Ishikawa (cell line): Measurements from ENCODE around the gene KLK10.

ENCODE experiments used
- CEBPB ChIP-seq: IDR thresholded peaks from 2 replicates; pipeline ENCODE4 v1.6.1; 2012
- CREB1 ChIP-seq: IDR thresholded peaks from 2 replicates; pipeline ENCODE4 v1.6.1; 2012; ENCODE audit warnings: low read depth
- EGR1 ChIP-seq: IDR thresholded peaks from 2 replicates; pipeline ENCODE4 v1.6.1; 2012
- EP300 ChIP-seq: IDR thresholded peaks from 2 replicates; pipeline ENCODE4 v1.6.1; 2012; ENCODE audit warnings: borderline replicate concordance
- FOXM1 ChIP-seq: IDR thresholded peaks from 2 replicates; pipeline ENCODE4 v1.6.1; 2012; ENCODE audit warnings: low read depth, borderline replicate concordance
- NFIC ChIP-seq: IDR thresholded peaks from 2 replicates; pipeline ENCODE4 v1.6.1; 2012
- RAD21 ChIP-seq: IDR thresholded peaks from 2 replicates; pipeline ENCODE4 v1.6.1; 2012; ENCODE audit warnings: low read depth
- TAF1 ChIP-seq: IDR thresholded peaks from 2 replicates; pipeline ENCODE4 v1.6.1; 2012; ENCODE audit warnings: low read depth, mild to moderate bottlenecking
- TCF12 ChIP-seq: IDR thresholded peaks from 2 replicates; pipeline ENCODE4 v1.6.1; 2012; ENCODE audit warnings: low read depth
- TEAD4 ChIP-seq: IDR thresholded peaks from 2 replicates; pipeline ENCODE4 v1.6.1; 2012
- YY1 ChIP-seq: IDR thresholded peaks from 2 replicates; pipeline ENCODE4 v1.6.1; 2012; ENCODE audit warnings: low read depth
- ZBTB7A ChIP-seq: IDR thresholded peaks from 2 replicates; pipeline ENCODE4 v1.6.1; 2012; ENCODE audit warnings: low read depth
- TF ChIP-seq, protein P1 (sequence below): IDR thresholded peaks from 2 replicates; pipeline ENCODE4 v1.6.1; 2012
- TF ChIP-seq, protein P2 (sequence below): IDR thresholded peaks from 2 replicates; pipeline ENCODE4 v1.6.1; 2012; ENCODE audit warnings: low read depth, mild to moderate bottlenecking
- TF ChIP-seq, protein P3 (sequence below): IDR thresholded peaks from 2 replicates; pipeline ENCODE4 v1.6.1; 2012

KLK10 gene

DNA sequence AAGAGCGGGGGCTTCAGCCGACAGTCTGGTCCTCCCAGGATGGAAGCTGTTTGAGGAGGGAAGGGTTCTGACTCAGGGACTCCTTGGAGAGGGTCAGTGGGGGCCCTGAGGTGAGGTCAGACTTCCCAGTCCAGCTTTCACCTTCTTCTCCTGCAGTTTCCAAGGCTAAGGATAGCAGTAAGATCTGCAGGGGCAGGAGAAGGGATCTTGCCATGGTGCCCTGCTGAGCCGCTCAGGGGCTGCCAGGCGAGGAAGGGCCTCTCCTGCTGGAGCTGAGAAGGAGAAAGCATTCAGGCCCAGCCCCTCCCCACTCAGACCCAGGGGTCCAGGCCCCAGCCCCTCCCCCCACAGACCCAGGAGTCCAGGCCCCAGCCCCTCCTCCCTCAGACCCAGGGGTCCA is 37.3 kb downstream of the KLK10 start:
- TF ChIP-seq YY1, result no peak
- no peak for TF ChIP-seq TEAD4
- TF ChIP-seq RAD21, result no peak
- no peak for TF ChIP-seq TAF1
- no peak for TF ChIP-seq CEBPB
- TF ChIP-seq FOXM1, result no peak

- no peak for TF ChIP-seq EGR1
- TF ChIP-seq EP300, result no peak
- no peak for TF ChIP-seq CREB1
- TF ChIP-seq TEAD4, result no peak
- TF ChIP-seq ZBTB7A, result no peak
- TF ChIP-seq FOXM1, result no peak
- no peak for TF ChIP-seq NFIC
- no peak for TF ChIP-seq YY1
- TF ChIP-seq CEBPB, result no peak
- TF ChIP-seq, protein P1, sequence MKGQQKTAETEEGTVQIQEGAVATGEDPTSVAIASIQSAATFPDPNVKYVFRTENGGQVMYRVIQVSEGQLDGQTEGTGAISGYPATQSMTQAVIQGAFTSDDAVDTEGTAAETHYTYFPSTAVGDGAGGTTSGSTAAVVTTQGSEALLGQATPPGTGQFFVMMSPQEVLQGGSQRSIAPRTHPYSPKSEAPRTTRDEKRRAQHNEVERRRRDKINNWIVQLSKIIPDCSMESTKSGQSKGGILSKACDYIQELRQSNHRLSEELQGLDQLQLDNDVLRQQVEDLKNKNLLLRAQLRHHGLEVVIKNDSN, result no peak
- TF ChIP-seq, protein P2, sequence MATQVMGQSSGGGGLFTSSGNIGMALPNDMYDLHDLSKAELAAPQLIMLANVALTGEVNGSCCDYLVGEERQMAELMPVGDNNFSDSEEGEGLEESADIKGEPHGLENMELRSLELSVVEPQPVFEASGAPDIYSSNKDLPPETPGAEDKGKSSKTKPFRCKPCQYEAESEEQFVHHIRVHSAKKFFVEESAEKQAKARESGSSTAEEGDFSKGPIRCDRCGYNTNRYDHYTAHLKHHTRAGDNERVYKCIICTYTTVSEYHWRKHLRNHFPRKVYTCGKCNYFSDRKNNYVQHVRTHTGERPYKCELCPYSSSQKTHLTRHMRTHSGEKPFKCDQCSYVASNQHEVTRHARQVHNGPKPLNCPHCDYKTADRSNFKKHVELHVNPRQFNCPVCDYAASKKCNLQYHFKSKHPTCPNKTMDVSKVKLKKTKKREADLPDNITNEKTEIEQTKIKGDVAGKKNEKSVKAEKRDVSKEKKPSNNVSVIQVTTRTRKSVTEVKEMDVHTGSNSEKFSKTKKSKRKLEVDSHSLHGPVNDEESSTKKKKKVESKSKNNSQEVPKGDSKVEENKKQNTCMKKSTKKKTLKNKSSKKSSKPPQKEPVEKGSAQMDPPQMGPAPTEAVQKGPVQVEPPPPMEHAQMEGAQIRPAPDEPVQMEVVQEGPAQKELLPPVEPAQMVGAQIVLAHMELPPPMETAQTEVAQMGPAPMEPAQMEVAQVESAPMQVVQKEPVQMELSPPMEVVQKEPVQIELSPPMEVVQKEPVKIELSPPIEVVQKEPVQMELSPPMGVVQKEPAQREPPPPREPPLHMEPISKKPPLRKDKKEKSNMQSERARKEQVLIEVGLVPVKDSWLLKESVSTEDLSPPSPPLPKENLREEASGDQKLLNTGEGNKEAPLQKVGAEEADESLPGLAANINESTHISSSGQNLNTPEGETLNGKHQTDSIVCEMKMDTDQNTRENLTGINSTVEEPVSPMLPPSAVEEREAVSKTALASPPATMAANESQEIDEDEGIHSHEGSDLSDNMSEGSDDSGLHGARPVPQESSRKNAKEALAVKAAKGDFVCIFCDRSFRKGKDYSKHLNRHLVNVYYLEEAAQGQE, result no peak
- TF ChIP-seq, protein P3, sequence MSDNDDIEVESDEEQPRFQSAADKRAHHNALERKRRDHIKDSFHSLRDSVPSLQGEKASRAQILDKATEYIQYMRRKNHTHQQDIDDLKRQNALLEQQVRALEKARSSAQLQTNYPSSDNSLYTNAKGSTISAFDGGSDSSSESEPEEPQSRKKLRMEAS, result no peak
- no peak for TF ChIP-seq RAD21
- TF ChIP-seq TCF12, result no peak
- no peak for TF ChIP-seq TAF1
Observed at GRCh38 chr19:50981587-50982146, 37.8 kb downstream of the KLK10 start.

- TF ChIP-seq CREB1, result no peak
- no peak for TF ChIP-seq TCF12
- TF ChIP-seq, protein P3, result no peak
- TF ChIP-seq CEBPB, result no peak
- TF ChIP-seq ZBTB7A, result no peak
- no peak for TF ChIP-seq RAD21
- no peak for TF ChIP-seq YY1
- TF ChIP-seq TEAD4, result no peak
- TF ChIP-seq, protein P1, result no peak
- no peak for TF ChIP-seq EGR1
- TF ChIP-seq FOXM1, result no peak
- no peak for TF ChIP-seq NFIC
- no peak for TF ChIP-seq TAF1
- TF ChIP-seq EP300, result no peak
Observed at GRCh38 chr19:50980208-50980607, 39.3 kb downstream of the KLK10 start.

GRCh38 chr19:50979758-50980157 is 39.8 kb downstream of the KLK10 start:
- TF ChIP-seq EP300, result no peak
- TF ChIP-seq, protein P2, result no peak
- no peak for TF ChIP-seq FOXM1
- no peak for TF ChIP-seq ZBTB7A
- TF ChIP-seq EGR1, result no peak
- no peak for TF ChIP-seq NFIC
- TF ChIP-seq, protein P3, result no peak

DNA sequence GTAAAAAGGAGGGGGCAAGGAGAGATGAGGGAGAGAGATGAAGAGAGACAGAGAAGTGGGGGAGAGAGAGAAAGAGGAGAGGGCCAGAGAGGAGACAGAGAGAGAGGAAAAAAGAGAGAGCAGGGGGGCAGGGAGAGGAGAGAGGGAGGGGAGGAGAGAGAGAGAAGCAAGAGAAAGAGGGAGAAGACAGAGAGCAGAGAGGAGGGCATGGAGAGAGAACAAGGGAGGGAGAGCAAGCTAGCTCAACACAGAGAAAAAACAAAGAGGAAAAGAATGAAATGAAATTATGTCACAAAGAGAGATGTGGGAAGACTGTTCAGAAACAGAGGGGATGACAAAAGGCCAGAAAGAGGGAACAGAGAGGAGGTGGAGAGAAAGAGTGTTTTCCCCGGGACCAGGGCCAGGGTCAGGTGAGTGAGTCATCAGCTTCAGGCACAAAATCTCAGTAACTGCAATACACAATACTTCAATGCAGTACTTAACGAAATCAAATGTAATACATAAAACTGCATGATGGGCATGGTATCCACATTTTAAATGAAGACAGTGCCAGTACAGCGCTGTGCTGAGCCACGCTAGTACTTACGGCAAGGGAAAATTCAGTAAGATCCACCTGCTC is 40.6 kb downstream of the KLK10 start:
- TF ChIP-seq NFIC (no peak), CREB1 (no peak), TAF1 (no peak), EGR1 (no peak)
- TF ChIP-seq, protein P3, result no peak

DNA sequence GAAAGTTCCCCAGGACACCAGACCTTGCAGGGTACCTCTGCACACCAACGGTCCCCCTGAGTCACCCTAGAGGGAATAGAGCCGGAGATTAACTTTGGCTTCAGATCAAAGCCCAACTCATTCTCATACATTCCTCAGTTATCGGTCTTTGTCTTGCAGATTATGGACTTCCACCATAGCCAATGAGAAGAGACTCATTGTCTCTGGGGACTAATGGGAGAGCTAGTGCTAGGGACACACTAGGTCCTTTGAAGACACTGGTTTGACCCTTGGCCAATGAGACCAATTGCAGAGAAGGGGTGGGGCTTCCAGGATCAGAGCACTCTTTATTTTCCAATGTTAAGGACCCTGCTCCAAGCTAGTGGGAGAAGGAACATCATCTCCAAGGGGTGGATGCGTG is 41.9 kb downstream of the KLK10 start:
- TF ChIP-seq FOXM1 (no peak), CREB1 (no peak), EGR1 (no peak), TCF12 (no peak), CEBPB (no peak), EP300 (no peak), TAF1 (no peak), YY1 (no peak)
- TF ChIP-seq, protein P1, result no peak
- TF ChIP-seq, protein P3, result no peak
